ENCODE data around the gene GMEB2. TPM values are rescaled to one million over a fixed set of nuclear protein-coding genes. Genes with fewer than 3 reads are reported as not detected.

Gene GMEB2
- total RNA-seq, 1 donor from 2014 or later: 3.4 TPM

DNA sequence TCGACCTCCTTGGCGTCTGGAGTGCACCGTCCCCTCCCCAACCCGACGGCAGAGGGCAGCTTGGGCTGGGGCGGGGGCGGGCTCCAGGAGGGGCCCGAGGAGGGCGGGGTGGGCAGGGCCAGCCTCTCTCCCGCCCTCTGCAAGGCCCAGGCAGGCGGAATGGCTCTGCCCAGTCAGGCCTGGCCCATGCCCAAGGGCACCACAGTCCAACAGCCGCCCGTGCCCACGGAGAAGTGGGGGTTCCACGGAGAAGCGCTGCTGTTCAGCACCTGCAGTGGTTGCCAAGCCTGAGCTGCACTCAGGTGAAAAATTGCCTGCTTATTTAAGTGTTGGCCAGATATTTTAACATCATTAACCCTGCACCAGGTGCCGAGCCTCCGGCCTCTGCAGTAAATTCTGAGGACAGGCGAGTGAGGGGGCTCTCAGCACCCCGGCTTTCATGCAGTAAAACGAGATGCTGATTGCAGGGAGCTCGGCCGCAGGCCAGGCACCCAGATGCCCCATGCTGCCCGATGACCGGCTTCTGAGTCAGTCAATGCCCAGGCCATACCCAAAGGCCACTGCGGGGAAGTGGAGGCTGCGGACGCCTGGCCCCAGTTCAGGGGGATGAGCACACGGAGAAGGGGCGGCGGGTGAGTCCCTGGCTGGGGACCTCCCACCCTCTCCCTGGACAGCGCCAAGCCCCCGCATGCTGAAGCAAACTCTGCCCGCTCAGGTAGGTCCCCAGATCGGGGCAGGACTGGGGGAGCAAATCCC is 79.0 kb downstream of the GMEB2 start, which contains the start of gene SRMS:
Gene SRMS, minus strand, starts transcription at position 25 of the 756 bp plus-strand sequence. CDS start 286 bp downstream, outside the sequence.
- DNase-seq (ENCODE audit: low spot score): no peak

DNA sequence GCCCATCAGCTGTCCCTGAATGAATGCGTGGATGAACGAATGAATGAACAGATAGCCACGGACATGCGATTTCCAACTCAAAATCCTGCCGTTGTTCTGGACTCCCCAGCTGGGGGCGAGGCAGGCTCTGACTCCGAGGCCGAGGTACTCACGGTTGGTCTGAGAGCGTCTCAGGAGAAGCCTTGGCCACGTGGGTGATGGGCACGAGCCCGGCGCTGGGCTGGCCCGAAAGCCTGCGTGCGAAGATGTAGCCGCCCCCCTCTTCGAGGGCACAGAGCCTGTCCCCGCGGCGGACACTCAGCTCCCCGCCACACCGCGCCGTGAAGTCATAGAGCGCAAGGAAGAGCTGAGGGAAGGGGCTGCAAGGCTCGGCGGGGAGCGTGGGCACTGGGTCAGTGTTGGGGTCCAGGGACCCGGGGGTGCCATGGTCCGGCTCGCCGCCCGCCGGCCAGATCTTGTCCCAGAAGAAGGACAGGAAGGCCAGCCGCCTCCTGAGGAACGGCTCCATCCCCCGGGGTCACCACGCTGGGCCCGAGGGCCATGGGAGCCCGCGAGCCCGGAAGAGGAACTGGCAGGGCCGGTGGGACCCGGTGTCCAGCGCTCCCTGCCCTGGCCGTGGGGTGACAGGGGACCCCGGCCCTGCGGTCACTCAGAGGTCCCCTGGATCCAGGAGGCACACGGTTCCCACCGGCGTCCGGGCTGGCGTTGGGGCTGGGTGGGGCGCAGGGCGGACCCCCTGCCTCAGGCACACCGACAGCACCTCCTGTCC is 79.8 kb downstream of the GMEB2 start:
- no peak for DNase-seq (ENCODE audit: low spot score)

DNA sequence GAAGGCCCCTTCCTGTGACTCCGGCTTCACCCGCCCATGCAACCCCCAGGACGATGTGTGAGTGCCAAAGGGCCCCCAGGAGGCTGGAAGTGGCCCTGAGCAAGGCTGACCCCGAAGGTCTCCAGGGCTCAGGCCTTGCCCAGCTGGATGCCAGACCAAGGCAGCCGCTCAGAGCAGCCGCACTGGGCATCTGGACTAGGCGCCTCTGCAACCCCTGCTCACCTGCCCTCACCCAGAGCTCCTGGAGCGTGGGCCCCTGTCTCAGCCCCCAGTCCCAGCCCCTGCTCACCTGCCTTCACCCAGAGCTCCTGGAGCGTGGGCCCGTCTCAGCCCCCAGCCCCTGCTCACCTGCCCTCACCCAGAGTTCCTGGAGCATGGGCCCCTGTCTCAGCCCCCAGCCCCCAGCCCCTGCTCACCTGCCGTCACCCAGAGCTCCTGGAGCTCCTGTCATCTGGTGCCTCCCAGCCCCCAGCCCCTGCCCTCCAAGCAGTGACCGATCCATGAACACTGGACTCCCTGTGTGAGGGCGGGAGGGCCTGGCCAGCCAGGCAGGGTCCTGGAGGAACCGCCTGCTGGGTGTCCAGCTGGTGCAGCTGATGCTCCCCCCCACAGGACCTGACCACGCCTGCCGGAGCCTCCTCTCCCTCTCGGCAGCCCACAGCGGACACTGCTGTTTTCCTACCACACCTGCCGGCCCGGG is 80.5 kb downstream of the GMEB2 start:
- no peak for DNase-seq (ENCODE audit: low spot score)

DNA sequence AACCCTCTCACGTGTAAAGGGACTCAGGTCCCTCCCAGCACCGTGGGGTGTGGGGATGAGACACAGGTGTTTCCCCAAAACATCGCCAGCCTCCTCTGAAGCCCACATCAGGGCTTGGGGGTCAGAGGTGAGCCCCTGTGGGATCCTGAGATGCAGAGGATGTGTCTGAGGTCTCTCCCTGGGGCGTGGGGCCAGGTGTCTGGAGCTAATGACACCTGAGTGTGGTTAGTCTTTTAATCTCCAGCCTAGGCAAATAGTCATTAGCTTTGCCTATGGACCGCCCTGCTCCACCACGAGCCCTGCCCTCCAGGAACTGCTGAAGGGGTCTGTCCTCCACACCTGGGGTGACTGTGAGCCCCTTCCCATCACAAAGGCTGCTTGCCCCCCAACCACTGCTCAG is 81.1 kb downstream of the GMEB2 start:
- no peak for DNase-seq (ENCODE audit: low spot score)

DNA sequence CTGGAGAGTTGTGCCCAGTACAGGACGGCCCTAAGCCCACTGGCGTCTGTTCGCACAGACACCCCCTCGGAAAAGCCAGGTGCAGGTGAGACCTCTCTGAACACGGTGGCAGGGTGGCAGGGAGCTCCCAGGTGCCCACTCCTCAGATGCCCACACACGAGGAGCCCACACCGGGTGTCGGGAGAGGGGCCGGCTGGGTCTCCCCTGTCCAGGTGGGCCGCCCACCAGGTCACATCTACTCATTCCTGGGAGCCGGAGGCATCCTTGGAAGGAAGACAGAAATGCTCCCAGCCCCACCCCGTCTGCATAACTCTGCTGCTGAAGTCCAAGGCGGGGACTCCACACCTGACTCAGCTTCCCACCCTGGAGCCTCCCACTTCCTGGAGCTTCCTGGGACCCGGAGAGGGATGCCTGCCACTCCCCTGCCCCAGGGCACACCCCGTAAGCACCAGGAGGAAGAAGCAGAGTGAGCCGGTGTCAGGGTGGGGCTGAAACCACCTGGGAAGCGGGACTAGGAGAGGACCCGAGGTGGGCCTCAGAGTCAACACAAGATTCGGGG is 81.9 kb downstream of the GMEB2 start:
- no peak for DNase-seq (ENCODE audit: low spot score)

DNA sequence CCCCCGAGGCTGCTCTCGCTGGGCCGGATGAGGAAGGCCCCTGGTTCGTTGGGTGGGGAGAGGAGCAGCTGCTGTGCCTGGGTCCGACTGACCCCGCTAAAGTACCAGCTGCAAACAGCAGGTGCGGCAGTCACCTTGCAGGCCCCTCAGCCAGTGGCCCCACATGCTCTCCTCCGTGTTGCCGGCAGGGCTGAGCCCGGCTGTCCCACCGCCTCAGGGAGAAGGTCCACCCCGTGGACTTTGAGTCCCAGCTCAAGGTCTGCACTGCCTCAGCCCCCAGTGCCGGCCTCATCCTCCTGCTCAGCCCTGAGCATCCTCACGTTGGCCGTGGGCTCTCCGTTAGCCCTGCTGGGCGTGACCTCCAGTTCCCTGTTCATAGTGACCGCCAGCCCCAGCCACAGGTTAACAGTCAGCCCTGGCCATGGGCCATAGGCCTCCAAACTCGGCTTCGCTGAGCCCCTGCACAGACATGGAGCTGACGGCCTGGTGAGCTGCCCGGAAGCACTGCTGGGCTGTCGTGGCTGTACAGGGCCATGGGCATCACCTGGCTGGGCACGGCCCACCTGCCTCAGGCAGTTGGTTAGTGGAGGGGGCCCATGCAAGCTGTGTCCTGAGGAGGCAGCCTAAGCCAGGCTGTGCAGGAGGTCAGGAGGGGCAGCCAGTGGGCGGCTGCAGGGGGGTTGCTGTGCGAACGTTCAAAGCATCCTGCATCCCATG is 82.5 kb downstream of the GMEB2 start:
- DNase-seq (ENCODE audit: low spot score): no peak

DNA sequence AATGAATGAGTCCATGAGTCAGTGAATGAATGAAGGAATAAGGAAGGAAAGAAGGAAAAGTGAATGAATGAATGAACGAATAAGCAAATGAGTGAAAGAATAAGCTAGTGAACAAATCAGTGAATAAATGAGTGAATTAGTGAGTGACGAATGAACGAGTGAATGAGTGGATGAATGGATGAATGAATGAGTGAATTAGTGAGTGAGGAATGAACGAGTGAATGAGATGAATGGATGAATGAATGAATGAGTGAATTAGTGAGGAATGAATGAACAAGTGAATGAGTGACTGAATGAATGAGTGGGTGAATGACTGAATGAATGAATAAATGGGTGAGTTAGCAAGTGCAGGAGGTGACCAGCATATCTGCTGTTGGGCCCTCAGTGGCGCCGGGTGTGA is 83.2 kb downstream of the GMEB2 start:
- DNase-seq (ENCODE audit: low spot score): no peak

DNA sequence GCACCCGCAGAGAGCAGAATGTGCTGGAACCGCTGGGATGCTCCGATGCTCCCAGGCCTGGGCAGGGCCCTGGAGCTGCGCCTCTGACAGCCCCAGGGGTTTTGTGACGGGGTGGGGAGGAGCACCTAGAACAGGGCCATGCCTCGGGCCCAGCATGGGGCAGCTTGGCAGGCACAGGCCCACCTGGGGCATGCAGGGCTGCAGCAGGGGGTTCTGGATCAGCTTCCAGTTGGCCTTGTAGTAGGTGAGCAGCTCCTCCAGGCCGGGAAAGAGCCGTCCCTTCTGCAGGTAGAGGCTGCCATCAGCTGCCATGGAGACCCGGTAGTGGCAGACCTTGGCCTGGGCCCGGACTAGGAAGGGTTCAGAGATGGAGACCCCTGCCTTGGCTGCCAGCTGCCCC is 83.8 kb downstream of the GMEB2 start:
- no peak for DNase-seq (ENCODE audit: low spot score)

DNA sequence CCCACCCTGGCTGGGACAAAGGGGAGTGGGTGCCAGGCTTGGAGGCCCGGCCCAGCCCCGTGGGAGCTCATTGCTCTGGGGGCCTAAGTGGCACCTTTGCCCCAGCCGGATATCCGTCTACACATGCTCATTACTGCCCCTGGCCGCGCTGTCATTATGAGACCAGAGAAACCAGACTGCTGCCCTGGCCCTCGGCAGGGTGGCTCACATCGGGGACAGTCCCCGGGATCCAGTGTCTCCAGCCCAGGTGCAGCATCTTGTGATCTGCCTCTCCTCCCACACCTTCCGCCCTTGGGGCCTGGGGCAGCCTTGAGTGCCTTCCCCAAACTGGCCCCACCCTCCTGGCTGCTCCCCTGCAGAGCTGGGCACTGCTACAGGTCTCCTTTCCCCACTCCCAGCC is 84.2 kb downstream of the GMEB2 start:
- DNase-seq (ENCODE audit: low spot score): no peak

DNA sequence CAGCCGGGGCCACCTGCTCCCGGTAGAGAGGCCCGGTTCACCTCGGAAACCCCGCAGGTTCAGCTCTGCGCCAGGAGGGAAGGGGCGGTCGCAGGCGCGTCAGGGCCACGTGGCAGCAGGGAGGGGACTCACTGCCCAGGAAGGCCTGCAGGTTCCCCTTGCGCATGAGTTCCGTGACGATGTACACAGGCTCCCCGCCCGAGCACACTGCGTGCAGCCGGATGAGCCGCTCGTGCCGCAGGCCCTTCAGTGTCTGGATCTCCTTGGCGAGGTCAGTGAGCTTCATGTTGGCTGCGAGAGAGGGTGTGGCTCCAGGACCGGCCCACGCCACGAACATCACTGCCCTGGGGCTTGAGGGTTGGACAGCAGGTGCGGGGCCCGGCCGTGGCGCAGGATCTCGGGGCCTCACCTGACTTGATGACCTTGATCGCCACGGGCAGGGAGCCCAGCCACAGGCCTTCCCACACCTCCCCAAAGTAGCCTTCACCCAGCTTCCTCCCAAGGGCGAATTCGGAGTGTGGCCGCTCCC is 84.8 kb downstream of the GMEB2 start:
- no peak for DNase-seq (ENCODE audit: low spot score)

DNA sequence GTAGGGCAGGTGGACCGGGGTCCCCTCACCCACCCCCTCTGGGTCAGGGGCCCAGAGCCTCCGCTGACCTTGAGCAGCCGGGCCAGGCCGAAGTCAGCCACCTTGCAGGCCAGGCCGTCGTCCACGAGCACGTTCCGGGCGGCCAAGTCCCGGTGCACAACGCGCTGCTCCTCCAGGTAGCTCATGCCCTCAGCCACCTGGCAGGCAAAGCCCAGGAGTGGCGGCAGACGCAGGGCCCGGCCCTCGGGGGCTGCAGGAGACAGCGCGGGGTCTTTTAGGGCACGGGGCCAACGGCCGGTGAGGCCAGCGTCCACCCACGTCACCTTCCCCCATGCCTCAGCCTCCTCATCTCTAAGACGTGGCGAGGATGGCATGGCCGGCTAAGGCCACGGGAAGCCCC is 85.5 kb downstream of the GMEB2 start:
- no peak for DNase-seq (ENCODE audit: low spot score)

DNA sequence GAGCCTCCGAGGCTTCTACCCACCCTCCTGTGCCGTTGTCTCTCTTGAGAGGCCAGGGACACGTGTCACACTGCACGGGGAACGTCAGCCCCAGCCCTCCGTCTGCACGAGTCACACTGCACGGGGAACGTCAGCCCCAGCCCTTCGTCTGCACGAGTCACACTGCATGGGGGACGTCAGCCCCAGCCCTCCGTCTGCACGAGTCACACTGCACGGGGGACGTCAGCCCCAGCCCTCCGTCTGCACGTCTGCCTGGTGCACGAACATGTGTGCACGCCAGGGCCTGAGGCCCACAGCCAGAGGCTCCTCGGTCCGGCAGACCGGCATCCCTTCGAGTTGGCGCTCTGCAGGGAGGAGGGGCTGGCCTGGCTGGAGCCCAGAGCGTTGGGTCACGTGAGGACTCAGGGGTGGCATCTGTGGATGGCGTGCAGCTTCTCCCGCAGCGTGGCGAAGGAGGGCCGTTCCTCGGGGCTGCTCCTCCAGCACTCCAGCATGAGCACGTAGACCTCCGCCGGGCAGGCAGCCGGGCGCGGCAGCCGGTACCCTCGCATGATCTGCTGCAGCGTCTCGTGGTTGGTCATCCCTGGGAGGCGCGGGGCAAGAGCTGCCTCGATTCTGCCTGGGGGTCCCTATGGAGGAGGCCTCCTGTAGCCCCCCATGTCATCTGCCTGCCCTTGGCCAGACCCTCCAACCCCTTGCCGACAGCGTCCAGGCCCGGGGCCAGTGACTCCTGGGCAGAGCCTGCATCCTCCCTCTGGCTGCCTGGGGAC is 86.3 kb downstream of the GMEB2 start:
- DNase-seq (ENCODE audit: low spot score): no peak

DNA sequence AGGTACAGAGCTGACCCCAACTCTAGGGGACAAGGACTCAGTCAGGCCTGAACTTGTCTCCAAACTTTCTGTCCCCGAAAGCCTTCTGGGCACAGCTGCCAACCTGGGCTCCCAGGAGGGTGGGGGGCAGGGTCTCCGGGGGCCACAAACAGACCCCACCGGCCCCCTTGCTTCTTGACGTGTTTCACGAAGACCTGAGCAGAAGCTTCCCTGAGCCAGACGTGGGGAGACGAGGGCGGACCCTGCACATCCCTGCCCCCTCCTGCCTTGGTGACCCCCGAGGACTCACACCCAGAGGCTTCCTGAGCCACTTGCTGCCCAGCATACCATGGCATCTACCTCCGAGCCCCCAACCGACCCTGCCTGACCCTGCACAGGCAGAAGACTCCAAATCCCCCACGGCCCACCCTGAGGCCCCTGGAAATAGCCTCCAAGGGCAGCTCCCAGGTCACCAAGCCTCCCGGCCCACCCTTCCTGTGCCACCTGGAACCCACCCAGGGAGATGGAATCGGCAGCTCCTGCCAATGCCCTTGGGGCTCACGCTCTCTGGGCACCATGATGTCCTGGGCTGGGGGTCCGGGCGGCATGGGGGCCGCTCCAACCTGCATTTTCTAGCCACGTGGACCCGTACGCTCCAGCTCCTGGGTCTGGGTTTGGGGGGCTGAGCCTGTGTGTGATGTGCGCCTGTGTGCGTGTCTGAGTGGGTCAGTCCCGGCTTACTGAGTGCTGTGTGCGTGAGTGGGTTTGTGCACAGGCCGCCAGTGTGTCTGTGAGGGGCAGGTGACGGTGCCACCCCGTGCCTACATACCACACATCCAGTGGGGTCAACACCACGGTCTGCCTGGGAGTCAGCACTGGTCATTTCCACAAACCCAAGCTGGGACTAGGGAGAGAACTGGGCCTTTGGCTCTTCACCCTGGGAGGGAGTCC is 87.2 kb downstream of the GMEB2 start:
- no peak for DNase-seq (ENCODE audit: low spot score)

DNA sequence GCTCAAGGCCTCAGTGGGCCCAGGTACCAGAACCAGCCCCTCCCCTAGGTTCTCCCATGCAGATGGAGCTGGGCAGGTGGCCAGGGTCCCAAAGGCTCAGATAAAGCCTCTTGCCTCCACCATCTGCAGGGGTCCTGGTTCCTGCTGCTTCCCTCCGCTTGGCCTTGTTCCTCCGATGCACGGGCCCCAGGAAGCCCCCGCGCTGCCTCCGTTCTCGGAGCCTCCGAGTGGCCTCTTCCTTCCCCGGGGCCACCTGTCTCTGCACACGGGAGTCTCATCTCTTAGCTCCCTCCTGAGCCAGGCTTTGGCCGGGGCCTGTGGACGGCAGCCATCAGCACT is 87.8 kb downstream of the GMEB2 start:
- no peak for DNase-seq (ENCODE audit: low spot score)

DNA sequence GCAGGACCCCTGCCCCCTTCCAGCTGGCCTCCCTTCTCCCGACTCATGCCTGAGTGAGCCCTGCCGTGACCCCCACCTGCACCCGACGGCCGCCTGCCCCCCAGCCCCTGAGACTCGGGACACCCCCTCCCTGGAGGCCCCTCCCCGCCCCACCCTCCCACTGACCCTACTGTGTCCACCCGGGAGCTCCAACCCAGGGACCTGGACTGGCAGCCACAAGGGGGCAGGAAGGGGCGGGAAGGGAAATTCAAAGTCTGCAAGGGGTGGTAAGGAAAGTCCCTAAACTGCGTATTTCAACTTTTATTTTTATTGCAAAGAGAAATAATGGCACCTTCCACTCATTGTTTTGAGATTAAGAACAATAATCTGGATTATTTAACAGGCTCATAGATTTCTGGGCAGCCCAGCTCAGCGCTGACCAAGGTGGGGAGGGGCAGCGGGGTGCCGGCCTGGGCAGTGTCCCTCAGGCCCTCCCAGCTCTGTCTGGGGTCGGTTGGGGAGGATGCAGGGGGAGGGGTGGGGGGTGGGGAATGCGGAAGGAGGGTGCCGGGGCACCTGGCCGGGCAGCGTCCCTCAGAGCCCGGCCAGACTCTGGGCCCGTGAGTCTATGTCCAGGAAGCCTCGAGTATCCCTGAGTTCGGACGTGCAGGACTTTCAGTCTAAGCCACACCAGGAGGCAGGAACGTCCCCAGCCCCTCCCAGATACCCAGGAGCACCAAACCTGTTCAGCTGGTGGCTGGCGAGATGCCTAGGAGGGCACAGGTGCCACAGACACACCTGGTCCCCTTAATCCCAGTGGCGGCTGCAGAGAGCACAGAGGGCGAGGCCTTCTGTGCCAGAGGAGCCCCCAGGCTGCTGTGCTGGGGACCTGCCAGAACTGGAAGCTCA is 88.5 kb downstream of the GMEB2 start:
- no peak for DNase-seq (ENCODE audit: low spot score)

Measured in umbilical cord (tissue), 2 donors.